DND-41 (cell line): ENCODE results near the gene OSBPL9.
"Not testable (repeated sequence)": the region's sequence is repeated elsewhere in the genome, so short reads cannot be mapped to it uniquely, and the experiment has no call there.

Experiments used
- ATAC-seq: fragments of 200-7000 bp; cut with Tn5 transposase; 3 replicates; pipeline ENCODE4 v1.9.1; 2021; ENCODE audit warnings: low read depth; ENCODE audit not compliant: insufficient read depth
- DNase-seq: peaks from one replicate; pipeline ENCODE4 v3.0.0-alpha.2; 2020
- H2AFZ ChIP-seq: 2 replicates; pipeline ENCODE4 v1.6.0; 2012; ENCODE audit warnings: low read depth, low read length
- H3K27ac ChIP-seq: 2 replicates; pipeline ENCODE4 v1.5.1; 2012; ENCODE audit warnings: low read length, inconsistent platforms
- H3K27me3 ChIP-seq: fragments of 200-600 bp; sonication (generic); 2 replicates; pipeline ENCODE4 v1.6.0; 2012; ENCODE audit warnings: low read length, mild to moderate bottlenecking, inconsistent platforms; ENCODE audit not compliant: insufficient read depth, poor library complexity
- H3K36me3 ChIP-seq: 2 replicates; pipeline ENCODE4 v1.5.1; 2012; ENCODE audit warnings: low read length, inconsistent platforms; ENCODE audit not compliant: insufficient read depth
- H3K4me1 ChIP-seq: 2 replicates; pipeline ENCODE4 v1.5.1; 2012; ENCODE audit warnings: mild to moderate bottlenecking, low read length; ENCODE audit not compliant: insufficient read depth
- H3K4me2 ChIP-seq: 2 replicates; pipeline ENCODE4 v1.6.0; 2012; ENCODE audit warnings: mild to moderate bottlenecking, moderate library complexity, low read length, inconsistent platforms; ENCODE audit not compliant: insufficient read depth
- H3K4me3 ChIP-seq, 2 experiments: fragments of 200-600 bp in 1 of 2; shearing (Covaris generic) in 1 of 2; 2 replicates each; pipeline ENCODE4 v1.5.1; 2012 to 2016; ENCODE audit warnings: inconsistent platforms in 2 of 2, low read length in 2 of 2, mild to moderate bottlenecking in 2 of 2, low read depth in 1 of 2, moderate library complexity in 1 of 2
- H3K79me2 ChIP-seq: 2 replicates; pipeline ENCODE4 v1.6.0; 2012; ENCODE audit warnings: low read length, inconsistent platforms; ENCODE audit not compliant: insufficient read depth
- H3K9ac ChIP-seq: 2 replicates; pipeline ENCODE4 v1.6.0; 2012; ENCODE audit warnings: low read depth, mild to moderate bottlenecking, inconsistent platforms, low read length, moderate library complexity
- H3K9me3 ChIP-seq: 2 replicates; pipeline ENCODE4 v1.5.1; 2012; ENCODE audit warnings: low read length, moderate library complexity, mild to moderate bottlenecking, inconsistent platforms; ENCODE audit not compliant: insufficient read depth, severe bottlenecking
- H4K20me1 ChIP-seq: 2 replicates; pipeline ENCODE4 v1.6.0; 2012; ENCODE audit warnings: low read length; ENCODE audit not compliant: insufficient read depth
- CTCF ChIP-seq: IDR thresholded peaks from 2 replicates; pipeline ENCODE4 v1.5.1; 2012; ENCODE audit warnings: borderline replicate concordance, low read length, moderate library complexity, mild to moderate bottlenecking; ENCODE audit not compliant: poor library complexity, severe bottlenecking; ENCODE audit errors: extremely low read depth
- EZH2 ChIP-seq: IDR thresholded peaks from 3 replicates; pipeline ENCODE4 v1.6.1; 2012; ENCODE audit warnings: borderline replicate concordance, low read depth, mild to moderate bottlenecking, moderate library complexity, low read length, inconsistent platforms; ENCODE audit not compliant: severe bottlenecking

OSBPL9 gene

GRCh38 chr1:51814513-51814912 is 197.6 kb downstream of the OSBPL9 start:
- no peak for ATAC-seq
- no peak for DNase-seq
- H3K79me2 ChIP-seq = no peaks in the 10 kb centered on the region
- no peaks in the 10 kb centered on the region for H3K27me3 ChIP-seq
- H3K9me3 ChIP-seq = no peaks in the 10 kb centered on the region
- H3K4me2 ChIP-seq = no peak overlapping the region
- no peak overlapping the region for H3K9ac ChIP-seq
- no peaks in the 10 kb centered on the region for H3K4me1 ChIP-seq
- TF ChIP-seq CTCF (no peak), EZH2 (no peak)
- H3K27ac ChIP-seq = no peak overlapping the region
- no peaks in the 10 kb centered on the region for H4K20me1 ChIP-seq
- peaks cover 65% of the 10 kb centered on the region for H3K36me3 ChIP-seq
- H3K4me3 ChIP-seq = no peak overlapping the region
- no peak overlapping the region for H2AFZ ChIP-seq

- Histone ChIP-seq H4K20me1 (no peaks in the 10 kb centered on the region), H3K79me2 (no peaks in the 10 kb centered on the region), H3K9me3 (no peaks in the 10 kb centered on the region), H3K27ac (no peak overlapping the region), H2AFZ (no peak overlapping the region), H3K36me3 (peaks cover 71% of the 10 kb centered on the region), H3K27me3 (no peaks in the 10 kb centered on the region), H3K4me1 (no peaks in the 10 kb centered on the region), H3K4me2 (no peak overlapping the region), H3K4me3 (no peak overlapping the region), H3K9ac (no peak overlapping the region)
- TF ChIP-seq EZH2 (no peak), CTCF (no peak)
- ATAC-seq = no peak
- DNase-seq = no peak
Observed at GRCh38 chr1:51818487-51818886, 201.6 kb downstream of the OSBPL9 start.

- DNase-seq, H3K9me3 ChIP-seq, H4K20me1 ChIP-seq, H3K9ac ChIP-seq, H3K27ac ChIP-seq, H3K27me3 ChIP-seq, ATAC-seq, H3K4me1 ChIP-seq, H3K4me2 ChIP-seq, H3K4me3 ChIP-seq, H2AFZ ChIP-seq, H3K79me2 ChIP-seq: not testable (repeated sequence)
- H3K36me3 ChIP-seq = peaks cover 69% of the 10 kb centered on the region
Observed at GRCh38 chr1:51819021-51819420, 202.1 kb downstream of the OSBPL9 start.

- Histone ChIP-seq H3K79me2 (no peaks in the 10 kb centered on the region), H3K4me3 (no peak overlapping the region), H3K9ac (no peak overlapping the region), H2AFZ (no peak overlapping the region), H4K20me1 (no peaks in the 10 kb centered on the region), H3K4me2 (no peak overlapping the region), H3K4me1 (no peaks in the 10 kb centered on the region), H3K36me3 (peaks cover 65% of the 10 kb centered on the region), H3K27me3 (no peaks in the 10 kb centered on the region), H3K27ac (no peak overlapping the region), H3K9me3 (no peaks in the 10 kb centered on the region)
- TF ChIP-seq EZH2 (no peak), CTCF (no peak)
- ATAC-seq (no peak), DNase-seq (no peak)
Observed at GRCh38 chr1:51819810-51820209, 202.9 kb downstream of the OSBPL9 start.
